DND-41 (cell line): ENCODE measurements around the gene SMC1B.

Source experiments
- EZH2 ChIP-seq: IDR thresholded peaks from 3 replicates; pipeline ENCODE4 v1.6.1; 2012; ENCODE audit warnings: borderline replicate concordance, low read depth, mild to moderate bottlenecking, moderate library complexity, low read length, inconsistent platforms; ENCODE audit not compliant: severe bottlenecking
- TF ChIP-seq, protein P1 (sequence below): IDR thresholded peaks from 2 replicates; pipeline ENCODE4 v1.5.1; 2012; ENCODE audit warnings: borderline replicate concordance, low read length, moderate library complexity, mild to moderate bottlenecking; ENCODE audit not compliant: poor library complexity, severe bottlenecking; ENCODE audit errors: extremely low read depth

DNA sequence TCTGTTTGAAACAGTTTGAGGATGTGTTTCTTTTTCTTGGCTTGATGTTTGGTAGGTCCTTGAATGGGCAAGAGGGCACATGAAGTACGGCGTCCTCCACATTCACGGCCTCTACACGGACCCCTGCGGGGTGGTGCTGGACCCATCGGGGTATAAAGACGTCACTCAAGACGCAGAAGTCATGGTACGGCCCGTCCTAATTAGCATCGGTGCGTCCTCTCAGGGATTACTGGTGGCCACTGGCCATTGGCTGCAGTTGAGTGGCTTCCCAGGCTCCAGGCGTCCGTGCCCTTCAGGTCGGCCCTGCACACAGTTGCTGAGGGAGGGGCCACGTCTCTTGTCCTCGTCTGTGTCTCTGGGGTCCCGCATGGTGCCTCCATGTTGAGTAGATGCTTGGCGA lies 82.9 kb downstream of the SMC1B start:
- TF ChIP-seq, protein P1, sequence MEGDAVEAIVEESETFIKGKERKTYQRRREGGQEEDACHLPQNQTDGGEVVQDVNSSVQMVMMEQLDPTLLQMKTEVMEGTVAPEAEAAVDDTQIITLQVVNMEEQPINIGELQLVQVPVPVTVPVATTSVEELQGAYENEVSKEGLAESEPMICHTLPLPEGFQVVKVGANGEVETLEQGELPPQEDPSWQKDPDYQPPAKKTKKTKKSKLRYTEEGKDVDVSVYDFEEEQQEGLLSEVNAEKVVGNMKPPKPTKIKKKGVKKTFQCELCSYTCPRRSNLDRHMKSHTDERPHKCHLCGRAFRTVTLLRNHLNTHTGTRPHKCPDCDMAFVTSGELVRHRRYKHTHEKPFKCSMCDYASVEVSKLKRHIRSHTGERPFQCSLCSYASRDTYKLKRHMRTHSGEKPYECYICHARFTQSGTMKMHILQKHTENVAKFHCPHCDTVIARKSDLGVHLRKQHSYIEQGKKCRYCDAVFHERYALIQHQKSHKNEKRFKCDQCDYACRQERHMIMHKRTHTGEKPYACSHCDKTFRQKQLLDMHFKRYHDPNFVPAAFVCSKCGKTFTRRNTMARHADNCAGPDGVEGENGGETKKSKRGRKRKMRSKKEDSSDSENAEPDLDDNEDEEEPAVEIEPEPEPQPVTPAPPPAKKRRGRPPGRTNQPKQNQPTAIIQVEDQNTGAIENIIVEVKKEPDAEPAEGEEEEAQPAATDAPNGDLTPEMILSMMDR = no peak
- no peak for TF ChIP-seq EZH2
